ENCODE data around the gene MAP4K4.

GRCh38 chr2:101736861-101737291 is 39.4 kb downstream of the MAP4K4 start:
- TF ChIP-seq, protein P1, sequence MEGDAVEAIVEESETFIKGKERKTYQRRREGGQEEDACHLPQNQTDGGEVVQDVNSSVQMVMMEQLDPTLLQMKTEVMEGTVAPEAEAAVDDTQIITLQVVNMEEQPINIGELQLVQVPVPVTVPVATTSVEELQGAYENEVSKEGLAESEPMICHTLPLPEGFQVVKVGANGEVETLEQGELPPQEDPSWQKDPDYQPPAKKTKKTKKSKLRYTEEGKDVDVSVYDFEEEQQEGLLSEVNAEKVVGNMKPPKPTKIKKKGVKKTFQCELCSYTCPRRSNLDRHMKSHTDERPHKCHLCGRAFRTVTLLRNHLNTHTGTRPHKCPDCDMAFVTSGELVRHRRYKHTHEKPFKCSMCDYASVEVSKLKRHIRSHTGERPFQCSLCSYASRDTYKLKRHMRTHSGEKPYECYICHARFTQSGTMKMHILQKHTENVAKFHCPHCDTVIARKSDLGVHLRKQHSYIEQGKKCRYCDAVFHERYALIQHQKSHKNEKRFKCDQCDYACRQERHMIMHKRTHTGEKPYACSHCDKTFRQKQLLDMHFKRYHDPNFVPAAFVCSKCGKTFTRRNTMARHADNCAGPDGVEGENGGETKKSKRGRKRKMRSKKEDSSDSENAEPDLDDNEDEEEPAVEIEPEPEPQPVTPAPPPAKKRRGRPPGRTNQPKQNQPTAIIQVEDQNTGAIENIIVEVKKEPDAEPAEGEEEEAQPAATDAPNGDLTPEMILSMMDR (conservative IDR thresholded peaks at IDR 0.05; ENCODE audit: low read depth, low read length): no peak
- no peak for TF ChIP-seq EZH2 (IDR thresholded peaks at IDR 0.05; ENCODE audit: low read length, unreplicated experiment)
- TF ChIP-seq EZH2phosphoT487 (IDR thresholded peaks at IDR 0.05; ENCODE audit: borderline replicate concordance, low read length): no peak

All from PC-3 (cell line).